CD4-positive, alpha-beta T cell treated with Interleukin-12 subunit alpha and Interleukin-12 subunit beta, for 1 hour (primary cell): ENCODE measurements around the gene ADPRM.

Experiments
- DNase-seq: peaks from one replicate; pipeline ENCODE4 v3.0.0-alpha.2; 2020

Gene ADPRM

GRCh38 chr17:10743316-10744009 lies 46.1 kb downstream of the ADPRM start:
- no peak for DNase-seq

GRCh38 chr17:10744501-10745000 lies 47.2 kb downstream of the ADPRM start:
- DNase-seq = peak; percentile 25

- DNase-seq = no peak
Observed at GRCh38 chr17:10745231-10745630, 47.8 kb downstream of the ADPRM start.

GRCh38 chr17:10748531-10749181 lies 51.3 kb downstream of the ADPRM start:
- DNase-seq = no peak

GRCh38 chr17:10750210-10750609 lies 52.8 kb downstream of the ADPRM start:
- DNase-seq = no peak

GRCh38 chr17:10751563-10751962 lies 54.2 kb downstream of the ADPRM start:
- no peak for DNase-seq

- no peak for DNase-seq
Observed at GRCh38 chr17:10752696-10753095, 55.3 kb downstream of the ADPRM start.

- DNase-seq = peak; percentile 11
Observed at GRCh38 chr17:10754109-10754508, 56.7 kb downstream of the ADPRM start.

- no peak for DNase-seq
Observed at GRCh38 chr17:10754861-10755591, 57.6 kb downstream of the ADPRM start.

- no peak for DNase-seq
Observed at GRCh38 chr17:10755592-10756127, 58.3 kb downstream of the ADPRM start.

- no peak for DNase-seq
Observed at GRCh38 chr17:10756185-10756584, 58.8 kb downstream of the ADPRM start.

GRCh38 chr17:10756619-10757018 lies 59.2 kb downstream of the ADPRM start:
- no peak for DNase-seq

- no peak for DNase-seq
Observed at GRCh38 chr17:10757067-10757466, 59.7 kb downstream of the ADPRM start.

- no peak for DNase-seq
Observed at GRCh38 chr17:10757647-10758046, 60.3 kb downstream of the ADPRM start.

- DNase-seq = no peak
Observed at GRCh38 chr17:10758062-10758461, 60.7 kb downstream of the ADPRM start.
